Kidney capillary endothelial cell (primary cell): ENCODE results near the gene CLDN15.
"Not testable (repeated sequence)": the region's sequence is repeated elsewhere in the genome, so short reads cannot be mapped to it uniquely, and the experiment has no call there.

Source experiments
- DNase-seq: peaks from one replicate; pipeline ENCODE4 v3.0.0-alpha.2; 2018; ENCODE audit warnings: low spot score

CLDN15 gene

GRCh38 chr7:101200504-101200861, 37.1 kb downstream of the CLDN15 start:
- no peak for DNase-seq

- DNase-seq, result not testable (repeated sequence)
Measured at GRCh38 chr7:101199522-101199921, 38.1 kb downstream of the CLDN15 start.

GRCh38 chr7:101198476-101198875, 39.1 kb downstream of the CLDN15 start:
- no peak for DNase-seq

- no peak for DNase-seq
Measured at GRCh38 chr7:101197991-101198390, 39.6 kb downstream of the CLDN15 start.

- DNase-seq, result no peak
Measured at GRCh38 chr7:101195884-101196283, 41.7 kb downstream of the CLDN15 start.

- DNase-seq, result no peak
Measured at GRCh38 chr7:101189109-101189508, 48.5 kb downstream of the CLDN15 start.

GRCh38 chr7:101186844-101187428, 50.7 kb downstream of the CLDN15 start:
- DNase-seq, result no peak

- DNase-seq, result no peak
Measured at GRCh38 chr7:101186194-101186593, 51.4 kb downstream of the CLDN15 start.

GRCh38 chr7:101185258-101185839, 52.3 kb downstream of the CLDN15 start:
- no peak for DNase-seq
